Vagina (tissue), 2 donors: ENCODE results near the gene SIAH2.

Experiments used
- POLR2A ChIP-seq, 2 donors: fragments of 450-650 bp; IDR thresholded peaks; one replicate each; pipeline ENCODE4 v1.6.1; 2017; ENCODE audit warnings: antibody characterized with exemption in 2 of 2, mild to moderate bottlenecking in 2 of 2, moderate library complexity in 2 of 2
- POLR2AphosphoS5 ChIP-seq, 2 donors: sonication (generic); formaldehyde crosslinking; IDR thresholded peaks; one replicate each; pipeline ENCODE4 v1.9.0; 2017; ENCODE audit warnings: antibody characterized with exemption in 2 of 2, mild to moderate bottlenecking in 2 of 2, low read depth in 1 of 2; ENCODE audit not compliant: insufficient read depth in 1 of 2
- TF ChIP-seq, protein P1 (sequence below), 3 experiments: fragments of 450-650 bp in 2 of 3; fragments of 200-600 bp in 1 of 3; sonication (generic) in 1 of 3; IDR thresholded peaks; one replicate each; pipeline ENCODE4 v1.5.1; 2017 to 2019; ENCODE audit warnings: antibody characterized with exemption in 3 of 3, mild to moderate bottlenecking in 2 of 3, moderate library complexity in 2 of 3

DNA sequence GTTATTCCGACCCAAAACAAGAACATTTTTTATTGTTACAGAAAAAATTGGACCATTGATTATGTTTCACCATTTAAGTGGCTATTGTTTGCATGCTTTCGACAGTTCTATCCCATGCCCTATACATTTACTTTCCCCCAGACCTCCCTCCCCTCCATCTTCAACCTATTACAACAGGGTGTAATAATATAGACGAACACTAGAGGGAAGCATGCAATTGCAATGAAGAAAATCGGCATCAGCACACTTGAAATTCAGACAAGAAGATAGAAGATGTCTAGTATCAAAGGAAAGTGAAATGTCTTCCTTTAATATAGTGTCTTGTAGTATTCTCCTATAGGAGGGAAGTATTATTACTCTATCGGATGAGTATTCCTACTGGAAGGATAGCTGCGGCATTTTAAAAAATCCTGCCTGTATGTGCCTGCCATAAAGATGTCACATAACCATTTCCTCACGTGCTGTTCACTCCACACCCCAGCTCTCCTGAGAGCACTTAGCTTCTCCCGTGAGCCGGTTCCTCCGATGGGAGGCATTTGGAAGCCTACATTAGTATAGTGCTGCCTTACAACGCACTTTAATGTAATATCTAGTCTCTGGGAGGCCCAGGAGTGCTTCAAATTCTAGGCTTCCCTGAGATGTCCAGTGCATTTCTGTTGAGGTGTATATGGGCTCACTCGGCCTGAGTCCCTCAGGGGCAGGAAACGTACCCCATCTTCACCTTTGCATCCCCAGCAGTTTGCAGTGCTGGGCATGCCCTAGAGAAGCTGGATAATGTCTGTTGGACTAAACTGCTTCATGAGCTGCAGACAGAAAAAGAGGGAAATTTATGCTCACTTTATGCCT lies 41.5 kb downstream of the SIAH2 start:
- TF ChIP-seq POLR2AphosphoS5 (IDR thresholded peaks at IDR 0.05; ENCODE audit: insufficient read depth in 1 of 2, low read depth in 1 of 2), result peak in 1 of 2 donors; percentile 62
- TF ChIP-seq, protein P1, sequence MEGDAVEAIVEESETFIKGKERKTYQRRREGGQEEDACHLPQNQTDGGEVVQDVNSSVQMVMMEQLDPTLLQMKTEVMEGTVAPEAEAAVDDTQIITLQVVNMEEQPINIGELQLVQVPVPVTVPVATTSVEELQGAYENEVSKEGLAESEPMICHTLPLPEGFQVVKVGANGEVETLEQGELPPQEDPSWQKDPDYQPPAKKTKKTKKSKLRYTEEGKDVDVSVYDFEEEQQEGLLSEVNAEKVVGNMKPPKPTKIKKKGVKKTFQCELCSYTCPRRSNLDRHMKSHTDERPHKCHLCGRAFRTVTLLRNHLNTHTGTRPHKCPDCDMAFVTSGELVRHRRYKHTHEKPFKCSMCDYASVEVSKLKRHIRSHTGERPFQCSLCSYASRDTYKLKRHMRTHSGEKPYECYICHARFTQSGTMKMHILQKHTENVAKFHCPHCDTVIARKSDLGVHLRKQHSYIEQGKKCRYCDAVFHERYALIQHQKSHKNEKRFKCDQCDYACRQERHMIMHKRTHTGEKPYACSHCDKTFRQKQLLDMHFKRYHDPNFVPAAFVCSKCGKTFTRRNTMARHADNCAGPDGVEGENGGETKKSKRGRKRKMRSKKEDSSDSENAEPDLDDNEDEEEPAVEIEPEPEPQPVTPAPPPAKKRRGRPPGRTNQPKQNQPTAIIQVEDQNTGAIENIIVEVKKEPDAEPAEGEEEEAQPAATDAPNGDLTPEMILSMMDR (IDR thresholded peaks at IDR 0.05), result peak; percentile 59 to 89 (median 89)
- no peak for TF ChIP-seq POLR2A (IDR thresholded peaks at IDR 0.05)
